CD14-positive monocyte (primary cell): Measurements from ENCODE around the gene OR56B4. TPM values are rescaled to one million over a fixed set of nuclear protein-coding genes. Genes with fewer than 3 reads are reported as not detected.

ENCODE experiments used
- DNase-seq, 3 donors: peaks; one replicate each; pipeline ENCODE4 v3.0.0-alpha.2; 2011 to 2022
- H2AFZ ChIP-seq: 2 replicates; pipeline ENCODE4 v1.6.0; 2012; ENCODE audit warnings: mild to moderate bottlenecking, low read depth, low read length, inconsistent platforms; ENCODE audit not compliant: insufficient read depth, poor library complexity, severe bottlenecking
- H3K27ac ChIP-seq, 2 donors: 1 replicate in 1 of 2; 2 replicates in 1 of 2; pipeline ENCODE4 v1.5.1; 2012 to 2013; ENCODE audit warnings: low read length in 2 of 2, control low read depth in 1 of 2, inconsistent platforms in 1 of 2, low read depth in 1 of 2, mild to moderate bottlenecking in 1 of 2
- H3K27me3 ChIP-seq, 2 donors: one replicate each; pipeline versions ENCODE4 v1.6.0 to v1.6.1; 2011 to 2013; ENCODE audit warnings: low read length in 2 of 2; ENCODE audit not compliant: control insufficient read depth in 2 of 2, insufficient read depth in 2 of 2
- H3K36me3 ChIP-seq, 2 donors: replicated peaks in 1 of 2; 1 replicate in 1 of 2; 2 replicates in 1 of 2; pipeline versions ENCODE4 v1.5.1 to v1.6.1; 2012 to 2013; ENCODE audit warnings: low read length in 2 of 2, control low read depth in 1 of 2, inconsistent platforms in 1 of 2, mild to moderate bottlenecking in 1 of 2; ENCODE audit not compliant: insufficient read depth in 2 of 2, control insufficient read depth in 1 of 2
- H3K4me1 ChIP-seq, 2 donors: 1 replicate in 1 of 2; 2 replicates in 1 of 2; pipeline versions ENCODE4 v1.5.1 to v1.6.1; 2012 to 2013; ENCODE audit warnings: low read length in 2 of 2, control low read depth in 1 of 2, inconsistent platforms in 1 of 2, mild to moderate bottlenecking in 1 of 2, moderate library complexity in 1 of 2; ENCODE audit not compliant: insufficient read depth in 2 of 2, control insufficient read depth in 1 of 2
- H3K4me2 ChIP-seq: replicated peaks from 2 replicates; pipeline ENCODE3; 2012; ENCODE audit warnings: low read length, moderate library complexity, mild to moderate bottlenecking; ENCODE audit not compliant: poor library complexity, severe bottlenecking; ENCODE audit errors: extremely low read depth
- H3K4me3 ChIP-seq, 3 experiments: fragments of 200-600 bp in 1 of 3; sonication (generic) in 1 of 3; replicated peaks in 1 of 3; 1 replicate in 2 of 3; 2 replicates in 1 of 3; pipeline ENCODE4 v1.5.1; 2011 to 2013; ENCODE audit warnings: low read length in 3 of 3, mild to moderate bottlenecking in 3 of 3, control low read depth in 2 of 3, low read depth in 2 of 3, inconsistent platforms in 1 of 3, moderate library complexity in 1 of 3
- H3K79me2 ChIP-seq: 2 replicates; pipeline ENCODE4 v1.6.0; 2012; ENCODE audit warnings: mild to moderate bottlenecking, control low read depth, inconsistent platforms, low read length, moderate library complexity; ENCODE audit not compliant: insufficient read depth
- H3K9ac ChIP-seq: 2 replicates; pipeline ENCODE4 v1.6.0; 2017; ENCODE audit warnings: low read length, mild to moderate bottlenecking; ENCODE audit not compliant: insufficient read depth, poor library complexity, severe bottlenecking
- H3K9me3 ChIP-seq, 2 donors: replicated peaks in 1 of 2; 1 replicate in 1 of 2; 2 replicates in 1 of 2; pipeline versions ENCODE4 v1.5.1 to v1.6.1; 2012 to 2013; ENCODE audit warnings: low read length in 2 of 2, control low read depth in 1 of 2; ENCODE audit not compliant: control insufficient read depth in 1 of 2, insufficient read depth in 1 of 2
- H4K20me1 ChIP-seq: 2 replicates; pipeline ENCODE4 v1.6.0; 2012; ENCODE audit warnings: mild to moderate bottlenecking, low read length, control low read depth, moderate library complexity; ENCODE audit not compliant: insufficient read depth
- H3K27ac Mint-ChIP-seq, 7 donors: one replicate each; pipeline ENCODE4 v1.8.0; 2020; ENCODE audit warnings: mild to moderate bottlenecking in 7 of 7, mixed read lengths in 7 of 7, moderate library complexity in 6 of 7, inconsistent platforms in 2 of 7
- H3K27me3 Mint-ChIP-seq, 3 donors: one replicate each; pipeline ENCODE4 v1.8.0; 2021 to 2022; ENCODE audit warnings: low read depth in 3 of 3, mild to moderate bottlenecking in 3 of 3, mixed read lengths in 3 of 3, moderate library complexity in 3 of 3, inconsistent platforms in 1 of 3
- H3K36me3 Mint-ChIP-seq, 2 donors: one replicate each; pipeline ENCODE4 v1.8.0; 2020; ENCODE audit warnings: mixed read lengths in 2 of 2, inconsistent platforms in 1 of 2, mild to moderate bottlenecking in 1 of 2
- H3K4me1 Mint-ChIP-seq: one replicate; pipeline ENCODE4 v1.8.0; 2020; ENCODE audit warnings: mild to moderate bottlenecking, mixed read lengths
- H3K4me3 Mint-ChIP-seq, 2 donors: one replicate each; pipeline ENCODE4 v1.8.0; 2020; ENCODE audit warnings: mild to moderate bottlenecking in 2 of 2, mixed read lengths in 2 of 2, moderate library complexity in 1 of 2
- H3K9me3 Mint-ChIP-seq, 7 donors: one replicate each; pipeline ENCODE4 v1.8.0; 2020 to 2022; ENCODE audit warnings: mixed read lengths in 7 of 7, mild to moderate bottlenecking in 6 of 7, moderate library complexity in 6 of 7, inconsistent platforms in 2 of 7
- WGBS: methylation state at CpG from one replicate; pipeline ENCODE4 v1.1.5; 2013; ENCODE audit warnings: missing lambda C conversion rate; ENCODE audit not compliant: insufficient coverage; 5-methylcytosine and 5-hydroxymethylcytosine counted together
- intact Hi-C, 2 donors: fragments of 100-400 bp; cut with micrococcal nuclease; formaldehyde crosslinking; loops; one replicate each; pipeline versions ENCODE4 v1.15.0 to v1.15.1; 2023
- polyA plus RNA-seq, 3 donors: library from polyadenylated mRNA; depleted of rRNA in 1 of 3; unstranded in 2 of 3; stranded (reverse) in 1 of 3; fragments of 300-500 nt in 2 of 3; fragments of >200 nt in 1 of 3; fragmentation: Illumina TruSeq in 2 of 3; gene quantifications; 1 replicate in 2 of 3; 2 replicates in 1 of 3; pipeline ENCODE4 v1.2.3, GENCODE V29; 2012 to 2021
- TF ChIP-seq, protein P1 (sequence below): fragments of 200-600 bp; IDR thresholded peaks from one replicate; pipeline ENCODE4 v1.8.0; 2022; ENCODE audit warnings: antibody characterized with exemption, mild to moderate bottlenecking

Gene OR56B4
- polyA plus RNA-seq, 3 donors: not detected

DNA sequence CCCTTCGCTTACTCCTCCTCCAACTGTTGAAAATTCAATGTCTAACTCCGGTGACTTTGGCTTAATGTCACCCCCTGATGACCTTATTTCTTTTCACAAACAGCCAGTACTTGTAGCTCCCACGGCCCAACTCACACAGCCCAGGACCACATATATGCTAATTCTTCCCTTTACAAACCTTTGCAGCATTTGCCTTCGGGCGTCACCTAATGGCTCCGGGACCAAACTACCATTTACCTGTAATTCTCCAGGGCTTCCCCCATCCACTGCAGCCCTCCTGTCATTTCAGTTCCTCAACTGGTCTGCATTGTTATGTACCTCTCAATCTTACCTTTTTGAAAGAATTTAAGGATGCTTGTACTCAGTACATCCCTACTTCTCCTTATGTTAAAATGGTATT lies 29.8 kb upstream of the OR56B4 start:
- TF ChIP-seq, protein P1, sequence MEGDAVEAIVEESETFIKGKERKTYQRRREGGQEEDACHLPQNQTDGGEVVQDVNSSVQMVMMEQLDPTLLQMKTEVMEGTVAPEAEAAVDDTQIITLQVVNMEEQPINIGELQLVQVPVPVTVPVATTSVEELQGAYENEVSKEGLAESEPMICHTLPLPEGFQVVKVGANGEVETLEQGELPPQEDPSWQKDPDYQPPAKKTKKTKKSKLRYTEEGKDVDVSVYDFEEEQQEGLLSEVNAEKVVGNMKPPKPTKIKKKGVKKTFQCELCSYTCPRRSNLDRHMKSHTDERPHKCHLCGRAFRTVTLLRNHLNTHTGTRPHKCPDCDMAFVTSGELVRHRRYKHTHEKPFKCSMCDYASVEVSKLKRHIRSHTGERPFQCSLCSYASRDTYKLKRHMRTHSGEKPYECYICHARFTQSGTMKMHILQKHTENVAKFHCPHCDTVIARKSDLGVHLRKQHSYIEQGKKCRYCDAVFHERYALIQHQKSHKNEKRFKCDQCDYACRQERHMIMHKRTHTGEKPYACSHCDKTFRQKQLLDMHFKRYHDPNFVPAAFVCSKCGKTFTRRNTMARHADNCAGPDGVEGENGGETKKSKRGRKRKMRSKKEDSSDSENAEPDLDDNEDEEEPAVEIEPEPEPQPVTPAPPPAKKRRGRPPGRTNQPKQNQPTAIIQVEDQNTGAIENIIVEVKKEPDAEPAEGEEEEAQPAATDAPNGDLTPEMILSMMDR: no peak
- Histone ChIP-seq H3K27ac (no peak overlapping the region), H3K9ac (no peak overlapping the region), H3K79me2 (no peaks in the 10 kb centered on the region), H4K20me1 (no peaks in the 10 kb centered on the region), H3K36me3 (no peaks in the 10 kb centered on the region), H3K4me2 (no peak overlapping the region), H3K9me3 (peaks cover 20 to 24% of the 10 kb centered on the region in 2 donors), H2AFZ (no peak overlapping the region), H3K4me1 (no peaks in the 10 kb centered on the region), H3K4me3 (no peak overlapping the region), H3K27me3 (no peaks in the 10 kb centered on the region)
- Mint-ChIP-seq H3K4me1 (no peaks in the 10 kb centered on the region), H3K27me3 (peaks cover 8 to 17% (median 12%) of the 10 kb centered on the region in 3 donors), H3K27ac (no peak overlapping the region), H3K36me3 (peaks cover 1 to 4% of the 10 kb centered on the region in 2 donors), H3K9me3 (peaks cover 16 to 44% (median 30%) of the 10 kb centered on the region in 7 donors), H3K4me3 (no peak overlapping the region)
- WGBS: 97% methylated on average over 6 of the region's 6 CpGs
- intact Hi-C loops: no loop called here
- no peak for DNase-seq

DNA sequence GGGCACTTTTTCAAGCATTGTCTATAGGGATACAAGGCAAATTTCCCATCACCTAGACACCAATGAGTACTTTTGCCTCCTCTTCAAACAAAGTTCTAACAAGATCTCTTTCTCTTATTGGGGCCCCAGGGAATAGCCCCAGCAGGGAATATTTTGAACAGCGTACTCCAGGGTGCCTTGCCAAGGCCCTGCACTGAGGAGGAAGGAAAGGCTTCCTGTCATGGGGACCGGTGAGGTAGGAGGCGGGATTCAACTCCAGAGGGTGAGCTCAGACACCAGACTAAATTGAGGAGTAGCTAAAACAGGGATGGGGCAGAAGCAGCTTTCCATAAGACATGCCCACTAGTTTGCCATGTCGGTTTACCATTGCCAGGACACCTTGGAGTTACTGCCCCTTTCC lies 28.0 kb upstream of the OR56B4 start:
- no peaks in the 10 kb centered on the region for H3K79me2 ChIP-seq
- H3K27me3 ChIP-seq: peaks cover 0 to 5% of the 10 kb centered on the region in 2 donors
- no peak for DNase-seq
- H4K20me1 ChIP-seq: no peaks in the 10 kb centered on the region
- H3K36me3 ChIP-seq: no peaks in the 10 kb centered on the region
- intact Hi-C loops: no loop called here
- H3K9me3 ChIP-seq: peaks cover 20 to 24% of the 10 kb centered on the region in 2 donors
- H3K9ac ChIP-seq: no peak overlapping the region
- no peaks in the 10 kb centered on the region for H3K4me1 ChIP-seq
- Mint-ChIP-seq H3K4me3 (no peak overlapping the region), H3K9me3 (peaks cover 19 to 51% (median 31%) of the 10 kb centered on the region in 7 donors), H3K4me1 (no peaks in the 10 kb centered on the region), H3K27ac (no peak overlapping the region), H3K27me3 (peaks cover 5 to 22% (median 8%) of the 10 kb centered on the region in 3 donors), H3K36me3 (peaks cover 1 to 4% of the 10 kb centered on the region in 2 donors)
- no peak overlapping the region for H3K4me2 ChIP-seq
- H3K27ac ChIP-seq: no peak overlapping the region
- WGBS: 83% methylated on average over 1 of the region's 4 CpGs
- no peak overlapping the region for H2AFZ ChIP-seq
- TF ChIP-seq, protein P1: no peak
- no peak overlapping the region for H3K4me3 ChIP-seq
